GM06990 (cell line): ENCODE data around the gene ATP2B2.
"Not testable (repeated sequence)": the region's sequence is repeated elsewhere in the genome, so short reads cannot be mapped to it uniquely, and the experiment has no call there.

Source experiments
- DNase-seq: peaks from one replicate; pipeline ENCODE4 v3.0.0-alpha.2; 2011; ENCODE audit not compliant: insufficient read length; ENCODE audit errors: extremely low read depth
- H3K27me3 ChIP-seq: replicated peaks from 2 replicates; pipeline ENCODE4 v1.6.0; 2011; ENCODE audit warnings: low read length; ENCODE audit not compliant: control insufficient read depth, insufficient read depth
- H3K36me3 ChIP-seq: 2 replicates; pipeline ENCODE4 v1.5.1; 2011; ENCODE audit warnings: low read length; ENCODE audit not compliant: control insufficient read depth, insufficient read depth
- H3K4me3 ChIP-seq: replicated peaks from 2 replicates; pipeline ENCODE4 v1.5.1; 2011; ENCODE audit warnings: low read depth, mild to moderate bottlenecking, control low read depth, low read length
- CTCF ChIP-seq: IDR thresholded peaks from 2 replicates; pipeline ENCODE4 v1.5.1; 2011; ENCODE audit warnings: low read length, control low read depth, mild to moderate bottlenecking, inconsistent platforms; ENCODE audit not compliant: insufficient read depth, poor library complexity, severe bottlenecking

The ATP2B2 gene

GRCh38 chr3:10387881-10388609, 117.3 kb downstream of the ATP2B2 start:
- H3K27me3 ChIP-seq, result no peaks in the 10 kb centered on the region; the same call in 1 of the 2 replicates
- no peaks in the 10 kb centered on the region for H3K36me3 ChIP-seq
- no peak for TF ChIP-seq CTCF
- no peak overlapping the region for H3K4me3 ChIP-seq
- DNase-seq, result no peak

GRCh38 chr3:10386121-10386520, 119.3 kb downstream of the ATP2B2 start:
- no peaks in the 10 kb centered on the region; the same call in 1 of the 2 replicates for H3K27me3 ChIP-seq
- no peaks in the 10 kb centered on the region for H3K36me3 ChIP-seq
- no peak for TF ChIP-seq CTCF
- H3K4me3 ChIP-seq, result no peak overlapping the region
- no peak for DNase-seq

GRCh38 chr3:10384541-10385360, 120.6 kb downstream of the ATP2B2 start:
- no peak for DNase-seq
- no peak overlapping the region for H3K4me3 ChIP-seq
- H3K36me3 ChIP-seq, result no peaks in the 10 kb centered on the region
- no peak for TF ChIP-seq CTCF
- no peaks in the 10 kb centered on the region; the same call in none of the 2 replicates for H3K27me3 ChIP-seq

- TF ChIP-seq CTCF, result no peak
- H3K4me3 ChIP-seq, result no peak overlapping the region
- no peak for DNase-seq
Observed at GRCh38 chr3:10383850-10384248, 121.5 kb downstream of the ATP2B2 start.

GRCh38 chr3:10382892-10383849, 122.2 kb downstream of the ATP2B2 start:
- DNase-seq, result no peak

More at GRCh38 chr3:10383850-10384248, 121.5 kb downstream of the ATP2B2 start:
- Histone ChIP-seq H3K36me3 (no peaks in the 10 kb centered on the region), H3K27me3 (no peaks in the 10 kb centered on the region; the same call in none of the 2 replicates)

GRCh38 chr3:10382445-10382844, 122.9 kb downstream of the ATP2B2 start:
- H3K4me3 ChIP-seq, H3K27me3 ChIP-seq, H3K36me3 ChIP-seq, DNase-seq: not testable (repeated sequence)

More at GRCh38 chr3:10382892-10383849, 122.2 kb downstream of the ATP2B2 start:
- H3K36me3 ChIP-seq, result no peaks in the 10 kb centered on the region
- no peak overlapping the region for H3K4me3 ChIP-seq
- H3K27me3 ChIP-seq, result no peaks in the 10 kb centered on the region; the same call in none of the 2 replicates
- no peak for TF ChIP-seq CTCF
